ENCODE data around the gene DTNBP1. TPM values are rescaled to one million over a fixed set of nuclear protein-coding genes. Genes with fewer than 3 reads are reported as not detected.

Gene DTNBP1
- total and polyA plus RNA-seq, 2 of the 8 experiments (the other 6 are each of a cell fraction or from before 2014, with no cell fraction given): 13.5 to 22.1 TPM

DNA sequence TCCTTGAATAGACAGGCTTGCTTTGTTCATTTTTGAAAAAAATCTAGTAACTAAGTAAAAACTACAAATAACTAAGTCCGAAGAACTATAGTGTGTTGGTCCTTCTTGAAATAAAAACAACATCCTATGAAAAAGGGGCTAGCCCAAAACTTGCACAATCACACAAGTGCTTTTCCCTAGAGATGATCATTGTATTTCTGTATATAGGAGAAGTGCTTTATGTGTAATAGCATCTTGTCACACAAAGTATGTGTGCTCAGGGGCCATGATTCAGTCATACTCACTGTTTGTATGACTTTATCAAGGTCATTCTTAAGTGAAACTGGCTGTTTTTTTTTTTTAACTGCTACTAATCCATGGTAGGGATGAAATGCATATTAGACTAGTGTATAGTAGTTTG lies 179.8 kb downstream of the DTNBP1 start (continued):
- TF ChIP-seq EP300 (IDR thresholded peaks at IDR 0.05; ENCODE audit: borderline replicate concordance in 1 of 2, low read depth in 2 of 2, low read length in 2 of 2) (no peak), SIN3A (conservative IDR thresholded peaks at IDR 0.05 in 1 of 2, IDR thresholded peaks at IDR 0.05 in 1 of 2; ENCODE audit: low read depth in 1 of 2, low read length in 2 of 2) (no peak)
